Measurements from ENCODE around the gene ARID5A.
A peak's percentile ranks its signal among the peaks of the same experiment; 100 is the strongest.

Gene ARID5A

GRCh38 chr2:96527286-96528005, 9.1 kb upstream of the ARID5A start:
- peak; percentile 29 to 56 for DNase-seq (ENCODE audit: low read depth in 2 of 2)
- TF ChIP-seq CTCF (IDR thresholded peaks at IDR 0.05; ENCODE audit: low read depth, low read length), result peak; percentile 38
- peak overlapping the region; percentile 27 to 49 for H3K4me3 ChIP-seq (replicated peaks in 1 of 2; ENCODE audit: low read depth in 2 of 2, low read length in 2 of 2)

- no peak for TF ChIP-seq CTCF (IDR thresholded peaks at IDR 0.05; ENCODE audit: low read depth, low read length)
- peak overlapping the region; percentile 27 to 45 for H3K4me3 ChIP-seq (replicated peaks in 1 of 2; ENCODE audit: low read depth in 2 of 2, low read length in 2 of 2)
- DNase-seq (ENCODE audit: low read depth in 2 of 2), result peak; percentile 59 to 83
These were observed 8.4 kb upstream of the ARID5A start for GRCh38 chr2:96528006-96528699.

GRCh38 chr2:96528700-96529375, 7.7 kb upstream of the ARID5A start:
- peak in 1 of 2 donors; percentile 70 for DNase-seq (ENCODE audit: low read depth in 2 of 2)
- no peak overlapping the region for H3K4me3 ChIP-seq (replicated peaks in 1 of 2; ENCODE audit: low read depth in 2 of 2, low read length in 2 of 2)
- no peak for TF ChIP-seq CTCF (IDR thresholded peaks at IDR 0.05; ENCODE audit: low read depth, low read length)

GRCh38 chr2:96529376-96530143, 7.0 kb upstream of the ARID5A start:
- DNase-seq (ENCODE audit: low read depth in 2 of 2), result no peak
- no peak overlapping the region for H3K4me3 ChIP-seq (replicated peaks in 1 of 2; ENCODE audit: low read depth in 2 of 2, low read length in 2 of 2)
- no peak for TF ChIP-seq CTCF (IDR thresholded peaks at IDR 0.05; ENCODE audit: low read depth, low read length)

- no peak for TF ChIP-seq CTCF (IDR thresholded peaks at IDR 0.05; ENCODE audit: low read depth, low read length)
- H3K4me3 ChIP-seq (replicated peaks in 1 of 2; ENCODE audit: low read depth in 2 of 2, low read length in 2 of 2), result no peak overlapping the region
- no peak for DNase-seq (ENCODE audit: low read depth in 2 of 2)
These were observed 6.5 kb upstream of the ARID5A start for GRCh38 chr2:96530144-96530430.

GRCh38 chr2:96530474-96531357, 5.8 kb upstream of the ARID5A start:
- no peak overlapping the region for H3K4me3 ChIP-seq (replicated peaks in 1 of 2; ENCODE audit: low read depth in 2 of 2, low read length in 2 of 2)
- no peak for TF ChIP-seq CTCF (IDR thresholded peaks at IDR 0.05; ENCODE audit: low read depth, low read length)
- DNase-seq (ENCODE audit: low read depth in 2 of 2), result no peak

All from cardiac fibroblast (primary cell).